ENCODE data around the gene SYNE1.

DNA sequence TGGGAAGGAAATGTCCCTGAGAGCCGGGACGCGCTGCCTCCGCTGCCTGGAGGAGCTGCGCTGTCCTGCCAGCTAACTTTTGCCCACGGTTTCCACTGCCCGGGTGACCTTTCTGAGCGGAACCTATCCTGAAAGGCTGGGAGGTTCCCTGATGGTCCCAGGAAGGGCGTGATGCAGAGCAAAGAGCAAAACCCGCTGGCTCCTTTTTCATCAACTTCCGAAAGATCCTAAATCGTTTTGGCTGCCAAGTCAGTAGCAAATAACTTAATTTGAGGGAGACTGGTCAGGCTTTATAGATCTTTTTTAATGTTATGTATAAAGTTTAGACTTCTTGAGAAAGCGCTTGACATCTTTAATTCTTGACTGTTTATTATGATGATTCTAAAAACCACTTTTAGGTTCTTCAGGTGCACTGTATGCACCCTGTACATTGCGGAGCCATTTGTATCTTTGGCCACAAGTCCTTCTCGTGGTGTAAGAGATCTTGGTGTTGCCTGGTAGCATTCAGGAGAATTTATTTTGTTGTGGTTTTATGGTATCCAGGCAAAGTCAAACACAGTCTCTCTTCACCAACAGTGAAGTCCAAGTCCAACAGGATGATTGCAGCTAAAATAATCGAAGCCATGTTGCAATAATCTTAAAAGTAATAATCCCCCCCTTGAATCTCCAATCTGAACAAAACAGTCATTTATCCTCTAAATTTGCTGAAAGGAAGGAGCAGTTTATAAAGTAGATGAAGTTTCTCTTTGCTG lies at the start of gene SYNE1:
- TF ChIP-seq ZFX (IDR thresholded peaks at IDR 0.05) = no peak
- TF ChIP-seq, protein P1, sequence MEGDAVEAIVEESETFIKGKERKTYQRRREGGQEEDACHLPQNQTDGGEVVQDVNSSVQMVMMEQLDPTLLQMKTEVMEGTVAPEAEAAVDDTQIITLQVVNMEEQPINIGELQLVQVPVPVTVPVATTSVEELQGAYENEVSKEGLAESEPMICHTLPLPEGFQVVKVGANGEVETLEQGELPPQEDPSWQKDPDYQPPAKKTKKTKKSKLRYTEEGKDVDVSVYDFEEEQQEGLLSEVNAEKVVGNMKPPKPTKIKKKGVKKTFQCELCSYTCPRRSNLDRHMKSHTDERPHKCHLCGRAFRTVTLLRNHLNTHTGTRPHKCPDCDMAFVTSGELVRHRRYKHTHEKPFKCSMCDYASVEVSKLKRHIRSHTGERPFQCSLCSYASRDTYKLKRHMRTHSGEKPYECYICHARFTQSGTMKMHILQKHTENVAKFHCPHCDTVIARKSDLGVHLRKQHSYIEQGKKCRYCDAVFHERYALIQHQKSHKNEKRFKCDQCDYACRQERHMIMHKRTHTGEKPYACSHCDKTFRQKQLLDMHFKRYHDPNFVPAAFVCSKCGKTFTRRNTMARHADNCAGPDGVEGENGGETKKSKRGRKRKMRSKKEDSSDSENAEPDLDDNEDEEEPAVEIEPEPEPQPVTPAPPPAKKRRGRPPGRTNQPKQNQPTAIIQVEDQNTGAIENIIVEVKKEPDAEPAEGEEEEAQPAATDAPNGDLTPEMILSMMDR (conservative IDR thresholded peaks at IDR 0.05) = no peak

Measured in C4-2B (cell line).